Pulmonary artery endothelial cell (primary cell): Measurements from ENCODE around the gene PILRA. TPM values are rescaled to one million over a fixed set of nuclear protein-coding genes. Genes with fewer than 3 reads are reported as not detected.

Source experiments
- total RNA-seq: library from RNA; depleted of rRNA; stranded (reverse); fragments of >200 nt; gene quantifications from 2 replicates; pipeline ENCODE4 v1.2.3, GENCODE V29; 2014

The PILRA gene
- total RNA-seq, 1 donor from 2014 or later, result 0.13 TPM

Other genes starting within 250 kb of the PILRA start
- gene MBLAC1, start 246.5 kb upstream of the PILRA start, total RNA-seq, result 2.5 and 3.0 TPM in 2 replicates
- 68.4 and 109 TPM in 2 replicates for gene LAMTOR4, start 224.6 kb upstream of the PILRA start, total RNA-seq
- 6.3 and 8.6 TPM in 2 replicates for gene TRAPPC14, start 214.8 kb upstream of the PILRA start, total RNA-seq
- gene GAL3ST4, start 204.9 kb upstream of the PILRA start, total RNA-seq, result 0.73 and 2.0 TPM in 2 replicates
- gene GPC2, start 196.1 kb upstream of the PILRA start, total RNA-seq, result 2.2 and 4.1 TPM in 2 replicates
- gene STAG3, start 195.6 kb upstream of the PILRA start, total RNA-seq, result 0.13 and 0.42 TPM in 2 replicates
- not detected in 2 replicates for gene PVRIG, start 153.5 kb upstream of the PILRA start, total RNA-seq
- gene SPDYE3, start 65.8 kb upstream of the PILRA start, total RNA-seq, result not detected in 2 replicates
- 3.4 and 10.8 TPM in 2 replicates for gene PILRB, start 15.4 kb upstream of the PILRA start, total RNA-seq
- 0.42 and 0.53 TPM in 2 replicates for gene ZCWPW1, start 55.2 kb downstream of the PILRA start, total RNA-seq
- 48.3 and 50.6 TPM in 2 replicates for gene MEPCE, start 56.3 kb downstream of the PILRA start, total RNA-seq
- 26.1 and 30.5 TPM in 2 replicates for gene PPP1R35, start 63.0 kb downstream of the PILRA start, total RNA-seq
- 1.2 TPM in 2 replicates for gene SPACDR, start 90.8 kb downstream of the PILRA start, total RNA-seq
- gene TSC22D4, start 105.7 kb downstream of the PILRA start, total RNA-seq, result 31.1 and 35.0 TPM in 2 replicates
- 2.0 and 4.2 TPM in 2 replicates for gene NYAP1, start 110.4 kb downstream of the PILRA start, total RNA-seq
- 27.1 and 36.5 TPM in 2 replicates for gene AGFG2, start 165.7 kb downstream of the PILRA start, total RNA-seq
- 0.11 TPM in 1 of 2 replicates, not detected in the other for gene SAP25, start 200.4 kb downstream of the PILRA start, total RNA-seq
- 7.3 and 9.6 TPM in 2 replicates for gene LRCH4, start 212.6 kb downstream of the PILRA start, total RNA-seq
- 0.07 and 0.74 TPM in 2 replicates for gene FBXO24, start 212.8 kb downstream of the PILRA start, total RNA-seq
- gene PCOLCE, start 228.9 kb downstream of the PILRA start, total RNA-seq, result 0.35 and 0.53 TPM in 2 replicates
- gene MOSPD3, start 239.1 kb downstream of the PILRA start, total RNA-seq, result 4.3 and 4.6 TPM in 2 replicates